Esophagus muscularis mucosa (tissue), 4 donors: ENCODE results near the gene CDK5R2.

ENCODE experiments used
- CTCF ChIP-seq, 3 experiments: fragments of 200-600 bp in 2 of 3; fragments of 450-650 bp in 1 of 3; sonication (generic) in 2 of 3; IDR thresholded peaks; one replicate each; pipeline ENCODE4 v1.5.1; 2017 to 2019; ENCODE audit warnings: antibody characterized with exemption in 3 of 3, mild to moderate bottlenecking in 2 of 3, moderate library complexity in 1 of 3
- EP300 ChIP-seq: sonication (generic); formaldehyde crosslinking; IDR thresholded peaks from one replicate; pipeline ENCODE4 v1.6.1; 2017; ENCODE audit warnings: antibody characterized with exemption
- POLR2A ChIP-seq: fragments of 450-650 bp; IDR thresholded peaks from one replicate; pipeline ENCODE4 v1.6.1; 2017; ENCODE audit warnings: antibody characterized with exemption, moderate library complexity, mild to moderate bottlenecking, low read depth

GRCh38 chr2:218979846-218980734 is 20.6 kb downstream of the CDK5R2 start:
- TF ChIP-seq CTCF (IDR thresholded peaks at IDR 0.05) (peak; percentile 74 to 90 (median 89)), POLR2A (no peak), EP300 (no peak)
